Chondrocyte (in vitro differentiated cells): ENCODE results near the gene ZNF672. TPM values are rescaled to one million over a fixed set of nuclear protein-coding genes. Genes with fewer than 3 reads are reported as not detected.

Source experiments
- DNase-seq: peaks from one replicate; pipeline ENCODE4 v3.0.0; 2021; ENCODE audit warnings: mixed read lengths, low spot score
- H3K27ac Mint-ChIP-seq: one replicate; pipeline ENCODE4 v1.8.0; 2021; ENCODE audit warnings: mild to moderate bottlenecking, moderate library complexity, mixed read lengths; ENCODE audit not compliant: unreplicated experiment
- H3K27me3 Mint-ChIP-seq: 2 replicates; pipeline ENCODE4 v1.8.0; 2021; ENCODE audit warnings: low read depth, mixed read lengths
- H3K36me3 Mint-ChIP-seq: 2 replicates; pipeline ENCODE4 v1.8.0; 2021; ENCODE audit warnings: low read depth, mixed read lengths
- H3K4me1 Mint-ChIP-seq: 2 replicates; pipeline ENCODE4 v1.8.0; 2021; ENCODE audit warnings: low read depth, mild to moderate bottlenecking, mixed read lengths
- H3K4me3 Mint-ChIP-seq: one replicate; pipeline ENCODE4 v1.8.0; 2021; ENCODE audit warnings: mild to moderate bottlenecking, moderate library complexity, mixed read lengths; ENCODE audit not compliant: unreplicated experiment
- H3K9me3 Mint-ChIP-seq: 2 replicates; pipeline ENCODE4 v1.8.0; 2021; ENCODE audit warnings: low read depth, mixed read lengths
- CTCF ChIP-seq: fragments of 200-600 bp; sonication (generic); IDR thresholded peaks from 2 replicates; pipeline ENCODE4 v1.5.0; 2021; ENCODE audit warnings: antibody characterized with exemption, mild to moderate bottlenecking, moderate library complexity
- total RNA-seq: library from RNA; stranded (reverse); gene quantifications from 3 replicates; pipeline ENCODE4 v1.2.1, GENCODE V29; 2021

ZNF672 gene
- total RNA-seq, 1 donor from 2014 or later, result 17.1 TPM

DNA sequence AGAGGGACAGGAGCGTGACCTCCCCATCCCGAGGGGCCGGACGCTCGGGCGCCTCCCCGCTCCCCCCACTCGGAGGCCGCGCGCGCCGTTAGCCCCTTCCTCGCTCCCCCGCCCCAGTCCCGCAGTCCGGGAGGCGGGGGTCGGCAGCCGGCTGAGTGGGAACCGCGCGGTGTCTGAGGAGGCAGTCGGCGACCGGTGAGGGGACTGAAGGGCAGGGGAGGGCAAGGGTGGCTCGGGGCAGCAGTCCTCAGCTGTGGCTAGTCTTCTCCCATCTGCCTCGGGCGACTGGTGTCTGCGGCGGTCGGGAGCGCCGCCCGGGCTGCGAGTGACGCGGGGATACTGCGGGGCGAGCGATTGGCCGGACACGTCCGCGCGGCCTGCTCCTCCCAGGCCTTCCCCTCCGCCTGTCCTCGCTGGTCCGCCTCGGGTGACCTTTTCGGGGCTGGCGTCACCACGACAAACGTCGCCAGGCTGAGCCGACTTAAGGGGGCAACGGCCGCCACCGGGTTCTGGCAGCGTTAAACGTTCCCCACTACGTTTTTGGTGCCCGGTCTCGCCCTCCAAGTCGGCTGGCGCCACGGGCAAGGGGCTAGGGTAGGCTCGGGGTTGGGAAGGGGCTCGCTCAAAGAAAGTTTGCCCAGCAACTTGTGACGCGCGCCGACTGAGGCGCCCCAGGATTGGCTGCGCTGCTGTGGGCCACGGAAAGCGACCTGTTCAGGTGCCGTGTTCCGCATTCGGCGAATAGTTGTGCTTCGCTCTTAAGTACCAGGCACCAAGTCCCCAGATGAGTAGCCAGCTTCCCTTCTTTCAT, 538 bp downstream of the ZNF672 start:
- Mint-ChIP-seq H3K9me3 (no peaks in the 10 kb centered on the region), H3K36me3 (no peaks in the 10 kb centered on the region), H3K4me1 (peaks cover 27% of the 10 kb centered on the region), H3K4me3 (no peak overlapping the region), H3K27ac (peak overlapping the region; percentile 99), H3K27me3 (peaks cover 3% of the 10 kb centered on the region)
- TF ChIP-seq CTCF, result no peak
- no peak for DNase-seq

DNA sequence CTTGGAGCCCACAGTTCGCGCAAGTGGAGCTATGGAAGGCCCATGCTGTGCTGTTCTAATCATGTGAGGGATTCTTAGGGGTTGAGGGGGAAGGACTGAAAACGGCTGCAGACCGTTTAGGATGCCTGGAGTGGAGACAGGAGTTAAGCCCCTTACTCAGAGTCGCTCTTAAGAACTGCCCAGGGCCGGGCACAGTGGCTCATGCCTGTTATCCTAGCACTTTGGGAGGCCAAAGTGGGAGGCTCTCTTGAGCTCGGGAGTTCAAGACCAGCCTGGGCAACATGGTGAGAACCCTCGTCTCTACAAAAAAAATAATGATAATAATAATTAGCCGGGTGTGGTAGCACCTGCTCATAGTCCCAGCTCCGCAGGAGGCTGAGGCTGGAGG, 1.1 kb downstream of the ZNF672 start:
- no peak for TF ChIP-seq CTCF
- Mint-ChIP-seq H3K27me3 (no peaks in the 10 kb centered on the region), H3K27ac (peak overlapping the region; percentile 99), H3K9me3 (no peaks in the 10 kb centered on the region), H3K4me1 (peaks cover 27% of the 10 kb centered on the region), H3K4me3 (no peak overlapping the region), H3K36me3 (no peaks in the 10 kb centered on the region)
- DNase-seq, result no peak

DNA sequence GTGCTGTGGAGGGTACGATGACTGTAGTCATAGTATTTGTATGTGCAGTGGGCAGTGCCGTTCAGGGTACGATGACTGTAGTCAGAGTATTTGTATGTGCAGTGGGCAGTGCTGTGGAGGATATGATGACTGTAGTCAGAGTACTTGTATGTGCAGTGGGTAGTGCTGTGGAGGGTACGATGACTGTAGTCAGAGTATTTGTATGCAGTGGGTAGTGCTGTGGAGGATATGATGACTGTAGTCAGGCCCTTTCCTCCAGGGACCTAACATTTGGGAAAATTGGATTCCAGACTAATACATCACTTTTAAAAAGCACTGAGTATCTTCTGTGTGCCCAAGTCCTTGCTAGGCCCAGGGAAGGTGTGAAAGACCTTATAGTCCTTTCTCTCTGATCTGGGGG, 2.9 kb downstream of the ZNF672 start:
- Mint-ChIP-seq H3K9me3 (no peaks in the 10 kb centered on the region), H3K27ac (no peak overlapping the region), H3K27me3 (no peaks in the 10 kb centered on the region), H3K36me3 (peaks cover 7% of the 10 kb centered on the region), H3K4me1 (peaks cover 27% of the 10 kb centered on the region), H3K4me3 (no peak overlapping the region)
- TF ChIP-seq CTCF, result no peak
- DNase-seq, result no peak

DNA sequence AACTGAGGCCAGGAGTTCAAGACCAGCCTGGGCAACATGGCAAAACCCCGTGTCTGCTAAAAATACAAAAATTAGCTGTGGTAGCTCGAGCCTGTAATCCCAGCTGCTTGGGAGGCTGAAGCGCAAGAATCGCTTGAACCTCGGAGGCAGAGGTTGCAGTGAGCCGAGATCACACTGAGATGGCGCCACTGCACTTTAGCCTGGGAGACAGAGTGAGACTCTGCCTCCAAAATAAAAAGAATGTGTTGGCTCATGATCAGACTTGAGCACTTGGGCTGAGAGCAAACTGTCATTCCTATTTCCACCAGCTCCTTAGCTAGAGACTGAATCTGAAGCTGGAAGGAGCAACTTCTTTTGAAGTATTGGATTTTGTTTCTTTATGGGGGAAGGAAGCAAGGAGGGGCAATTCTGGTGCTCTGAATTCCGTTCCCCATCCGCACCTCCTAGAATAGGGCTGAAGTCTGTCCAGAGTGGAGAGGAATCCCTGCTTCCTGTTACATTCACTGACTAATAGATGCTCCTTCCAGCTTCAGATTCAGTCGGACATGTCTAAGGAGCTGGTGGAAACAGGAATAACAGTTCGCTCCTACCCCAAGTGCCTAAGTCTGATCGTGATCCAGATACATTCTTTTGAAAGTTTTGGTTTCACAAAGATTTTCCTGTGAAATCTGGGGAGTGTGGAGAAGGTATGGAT, 3.8 kb downstream of the ZNF672 start:
- peaks cover 27% of the 10 kb centered on the region for H3K4me1 Mint-ChIP-seq
- H3K27ac Mint-ChIP-seq, result peak overlapping the region; percentile 75
- H3K27me3 Mint-ChIP-seq, result no peaks in the 10 kb centered on the region
- no peaks in the 10 kb centered on the region for H3K9me3 Mint-ChIP-seq
- TF ChIP-seq CTCF, result peak; percentile 73
- no peak overlapping the region for H3K4me3 Mint-ChIP-seq
- DNase-seq, result no peak
- peaks cover 9% of the 10 kb centered on the region for H3K36me3 Mint-ChIP-seq

- DNase-seq, result no peak
- TF ChIP-seq CTCF, result no peak
Observed at GRCh38 chr1:248842781-248843331, 4.8 kb downstream of the ZNF672 start.

More at GRCh38 chr1:248842781-248843331, 4.8 kb downstream of the ZNF672 start:
- Mint-ChIP-seq H3K4me3 (no peak overlapping the region), H3K27ac (no peak overlapping the region), H3K27me3 (no peaks in the 10 kb centered on the region), H3K4me1 (peaks cover 27% of the 10 kb centered on the region), H3K36me3 (peaks cover 9% of the 10 kb centered on the region), H3K9me3 (no peaks in the 10 kb centered on the region)
